Measurements from ENCODE around the gene NOS1AP.

DNA sequence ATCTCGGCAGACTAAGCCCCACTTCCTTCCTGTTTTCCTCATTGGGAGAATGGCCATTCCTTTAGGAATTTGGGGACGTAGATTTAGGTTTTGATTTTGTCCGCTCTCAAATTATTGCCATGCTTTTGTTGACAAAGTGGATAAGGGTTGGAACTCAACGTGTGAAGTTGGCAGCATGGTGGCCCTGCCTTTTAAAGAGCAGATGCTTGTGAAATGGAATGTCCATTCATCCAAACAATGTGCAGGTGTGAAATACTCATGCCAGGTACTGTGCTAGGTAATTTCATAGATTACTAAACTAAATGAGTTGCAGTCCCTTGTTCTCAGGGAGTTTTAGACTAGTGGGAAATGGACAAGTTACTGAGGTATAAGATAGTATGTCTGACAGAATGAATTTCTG is 232.2 kb downstream of the NOS1AP start:
- TF ChIP-seq, protein P1, sequence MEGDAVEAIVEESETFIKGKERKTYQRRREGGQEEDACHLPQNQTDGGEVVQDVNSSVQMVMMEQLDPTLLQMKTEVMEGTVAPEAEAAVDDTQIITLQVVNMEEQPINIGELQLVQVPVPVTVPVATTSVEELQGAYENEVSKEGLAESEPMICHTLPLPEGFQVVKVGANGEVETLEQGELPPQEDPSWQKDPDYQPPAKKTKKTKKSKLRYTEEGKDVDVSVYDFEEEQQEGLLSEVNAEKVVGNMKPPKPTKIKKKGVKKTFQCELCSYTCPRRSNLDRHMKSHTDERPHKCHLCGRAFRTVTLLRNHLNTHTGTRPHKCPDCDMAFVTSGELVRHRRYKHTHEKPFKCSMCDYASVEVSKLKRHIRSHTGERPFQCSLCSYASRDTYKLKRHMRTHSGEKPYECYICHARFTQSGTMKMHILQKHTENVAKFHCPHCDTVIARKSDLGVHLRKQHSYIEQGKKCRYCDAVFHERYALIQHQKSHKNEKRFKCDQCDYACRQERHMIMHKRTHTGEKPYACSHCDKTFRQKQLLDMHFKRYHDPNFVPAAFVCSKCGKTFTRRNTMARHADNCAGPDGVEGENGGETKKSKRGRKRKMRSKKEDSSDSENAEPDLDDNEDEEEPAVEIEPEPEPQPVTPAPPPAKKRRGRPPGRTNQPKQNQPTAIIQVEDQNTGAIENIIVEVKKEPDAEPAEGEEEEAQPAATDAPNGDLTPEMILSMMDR (IDR thresholded peaks at IDR 0.05): no peak
- TF ChIP-seq POLR2A (IDR thresholded peaks at IDR 0.05): no peak

All from body of pancreas (tissue), 4 donors.